Lower leg skin (tissue), 4 donors: ENCODE data around the gene YTHDF2. TPM values are rescaled to one million over a fixed set of nuclear protein-coding genes. Genes with fewer than 3 reads are reported as not detected.
"Not testable (repeated sequence)": the region's sequence is repeated elsewhere in the genome, so short reads cannot be mapped to it uniquely, and the experiment has no call there.

Source experiments
- DNase-seq, 2 donors: peaks; one replicate each; pipeline ENCODE4 v3.0.0-alpha.2; 2019; ENCODE audit warnings: low spot score in 2 of 2
- H3K4me3 ChIP-seq: fragments of 200-600 bp; sonication (generic); 2 replicates; pipeline ENCODE4 v1.5.1; 2017; ENCODE audit warnings: mild to moderate bottlenecking, low read depth; ENCODE audit not compliant: poor library complexity, severe bottlenecking
- CTCF ChIP-seq, 3 donors: fragments of 450-650 bp; IDR thresholded peaks; one replicate each; pipeline ENCODE4 v1.5.1; 2016; ENCODE audit warnings: antibody characterized with exemption in 3 of 3, mild to moderate bottlenecking in 3 of 3, moderate library complexity in 2 of 3
- POLR2A ChIP-seq, 2 donors: fragments of 450-650 bp; IDR thresholded peaks; one replicate each; pipeline ENCODE4 v1.6.1; 2016 to 2017; ENCODE audit warnings: antibody characterized with exemption in 2 of 2, mild to moderate bottlenecking in 1 of 2, moderate library complexity in 1 of 2
- WGBS, 2 donors: methylation state at CpG; one replicate each; pipeline ENCODE4 v1.1.5; 2018; 5-methylcytosine and 5-hydroxymethylcytosine counted together
- intact Hi-C: fragments of 100-400 bp; cut with DNase I; formaldehyde crosslinking; loops from one replicate; pipeline ENCODE4 v1.15.0; 2023; ENCODE audit warnings: low total_unique reads
- total RNA-seq, 4 donors: library from RNA; depleted of rRNA; stranded (reverse); fragments of >200 nt; gene quantifications; one replicate each; pipeline ENCODE4 v1.1.0, GENCODE V29; 2016

YTHDF2 gene
- total RNA-seq, 4 donors from 2014 or later = 59.6 to 79.9 (median 72.3) TPM

DNA sequence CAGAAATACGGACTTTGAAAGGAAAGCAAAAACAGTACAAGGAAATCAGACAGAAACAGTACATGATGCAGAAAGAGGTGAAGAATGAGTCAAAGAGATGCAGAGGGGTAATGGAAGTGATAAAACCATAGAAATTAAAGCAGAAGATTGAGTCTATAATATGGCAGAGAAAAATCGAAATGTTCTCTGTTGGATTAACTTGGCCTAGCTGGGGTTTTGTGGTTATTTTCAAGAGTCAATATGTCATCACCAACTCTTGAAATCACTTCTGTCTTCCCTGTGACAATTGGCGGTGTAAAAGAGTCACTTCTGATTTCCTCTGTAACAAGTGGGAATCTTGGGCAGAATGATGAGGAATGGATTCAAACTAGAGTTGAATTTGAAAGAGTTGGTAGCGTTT is 7.4 kb downstream of the YTHDF2 start:
- no peak overlapping the region for H3K4me3 ChIP-seq
- no peak for TF ChIP-seq POLR2A (IDR thresholded peaks at IDR 0.05)
- no peak for TF ChIP-seq CTCF (IDR thresholded peaks at IDR 0.05)
- 76% methylated on average over 4 of the region's 4 CpGs for WGBS, 2 donors
- no peak for DNase-seq
- intact Hi-C loops = no loop called here

DNA sequence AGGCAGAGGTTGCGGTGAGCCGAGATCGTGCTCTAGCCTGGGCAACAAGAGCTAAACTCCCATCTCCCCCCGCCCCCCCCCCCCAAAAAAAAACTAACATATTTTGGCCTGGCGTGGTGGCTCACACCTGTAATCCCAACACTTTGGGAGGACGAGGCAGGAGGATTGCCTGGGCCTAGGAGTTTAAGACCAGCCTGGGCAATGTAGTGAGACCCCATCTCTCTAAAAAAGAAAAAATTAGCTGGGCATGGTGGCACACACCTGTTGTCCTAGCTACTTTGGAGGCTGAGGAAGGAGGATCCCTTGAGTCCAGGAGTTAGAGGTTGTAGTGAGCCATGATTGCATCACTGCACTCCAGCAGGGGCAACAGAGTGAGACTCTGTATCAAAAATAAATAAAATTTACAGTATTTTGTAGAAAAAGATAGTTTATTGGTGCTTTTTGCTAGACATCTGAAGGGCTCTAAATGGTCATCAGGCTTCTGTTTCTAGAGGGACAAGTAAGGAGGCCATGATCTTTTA is 9.0 kb downstream of the YTHDF2 start:
- DNase-seq = no peak
- TF ChIP-seq CTCF (IDR thresholded peaks at IDR 0.05) (no peak), POLR2A (IDR thresholded peaks at IDR 0.05) (no peak)
- intact Hi-C loops = no loop called here
- H3K4me3 ChIP-seq = no peak overlapping the region
- 91 to 95% methylated on average over 6 of the region's 6 CpGs for WGBS, 2 donors

DNA sequence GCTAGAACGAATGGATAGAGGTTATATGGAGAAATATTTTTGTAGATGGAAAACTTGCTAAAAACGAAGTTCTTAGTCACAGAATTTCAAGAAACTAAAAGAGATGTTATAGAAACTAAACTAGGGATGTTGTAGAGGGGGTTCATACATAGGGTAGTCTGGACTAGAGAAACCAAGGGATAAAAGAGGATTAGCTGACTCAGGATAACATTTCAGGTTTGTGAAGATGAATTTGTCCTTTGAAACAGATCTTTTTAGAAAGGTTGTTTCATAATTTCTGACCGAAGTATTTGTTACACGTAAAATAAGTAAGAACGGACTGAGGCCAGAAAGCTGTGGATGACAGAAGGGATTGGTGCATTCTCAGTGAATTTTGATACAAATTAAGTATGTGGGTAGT is 13.6 kb downstream of the YTHDF2 start:
- TF ChIP-seq POLR2A (IDR thresholded peaks at IDR 0.05) (no peak), CTCF (IDR thresholded peaks at IDR 0.05) (no peak)
- no peak overlapping the region for H3K4me3 ChIP-seq
- peak in 1 of 2 donors; percentile 20 for DNase-seq
- WGBS, 2 donors = 76 to 82% methylated on average over 5 of the region's 5 CpGs
- intact Hi-C loops = no loop called here

DNA sequence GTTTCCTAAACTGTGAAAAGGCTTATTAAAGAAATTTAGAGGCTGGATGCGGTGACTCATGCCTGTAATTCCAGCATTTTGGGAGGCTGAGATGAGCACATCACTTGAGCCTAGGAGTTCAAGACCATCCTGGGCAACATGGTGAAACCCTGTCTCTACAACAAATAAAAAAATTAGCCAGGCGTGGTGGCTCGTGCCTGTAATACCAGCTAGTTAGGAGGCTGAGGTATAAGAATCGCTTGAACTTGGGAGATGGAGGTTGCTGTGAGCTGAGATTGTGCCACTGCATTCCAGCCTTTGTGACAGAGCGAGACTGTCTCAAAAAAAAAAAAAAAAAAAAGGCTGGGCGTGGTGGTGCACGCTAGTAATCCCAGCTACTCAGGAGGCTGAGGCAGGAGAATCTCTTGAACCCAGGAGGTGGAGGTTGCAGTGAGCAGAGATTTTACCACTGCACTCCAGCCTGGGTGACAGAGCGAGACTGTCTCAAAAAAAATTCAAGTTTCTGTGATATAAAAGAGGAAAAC is 14.1 kb downstream of the YTHDF2 start:
- whole genome bisulfite sequencing, 2 donors = 71 to 76% methylated on average over 8 of the region's 8 CpGs
- H3K4me3 ChIP-seq, intact Hi-C loops: not testable (repeated sequence)
- DNase-seq = peak in 1 of 2 donors; percentile 25

GRCh38 chr1:28751315-28752060 is 14.7 kb downstream of the YTHDF2 start:
- no peak for DNase-seq
- 5 to 9% methylated on average over 2 of the region's 2 CpGs for WGBS, 2 donors
- intact Hi-C loops = no loop called here
- TF ChIP-seq POLR2A (IDR thresholded peaks at IDR 0.05) = no peak
- TF ChIP-seq CTCF (IDR thresholded peaks at IDR 0.05) = no peak
- H3K4me3 ChIP-seq = no peak overlapping the region

DNA sequence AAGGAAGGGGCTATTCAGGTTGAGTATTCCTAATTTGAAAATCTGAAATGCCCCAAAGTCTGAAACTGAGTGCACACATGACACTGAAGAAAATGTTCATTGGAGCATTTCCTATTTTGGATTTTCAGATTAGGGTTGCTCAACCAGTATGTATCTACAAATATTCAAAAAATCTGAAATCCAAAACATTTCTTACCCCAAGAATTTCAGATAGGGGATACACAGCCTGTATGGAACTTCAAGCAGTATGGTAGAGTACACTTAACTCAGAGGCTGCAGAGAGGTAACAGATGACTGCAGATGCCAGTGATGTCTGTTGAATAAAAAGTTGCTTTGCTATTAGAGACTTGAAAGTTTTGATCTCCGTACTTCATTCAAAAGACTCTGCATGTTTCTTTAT is 19.0 kb downstream of the YTHDF2 start:
- 76 to 79% methylated on average over 1 of the region's 1 CpG for WGBS, 2 donors

More for the DNA sequence above, 19.0 kb downstream of the YTHDF2 start:
- TF ChIP-seq CTCF (IDR thresholded peaks at IDR 0.05) (no peak), POLR2A (IDR thresholded peaks at IDR 0.05) (no peak)
- no peak for DNase-seq
- intact Hi-C loops = no loop called here
- no peak overlapping the region for H3K4me3 ChIP-seq
